ENCODE data around the gene CSMD2.

CSMD2 gene

GRCh38 chr1:33507661-33508060 lies 657.4 kb downstream of the CSMD2 start:
- WGBS (ENCODE audit: insufficient coverage, insufficient read length): no CpG with 5 or more reads among the region's 3 CpGs
- DNase-seq (ENCODE audit: low read depth, low spot score): no peak
- Histone ChIP-seq H3K4me1 (ENCODE audit: control insufficient read depth, insufficient read depth, low read length) (no peaks in the 10 kb centered on the region), H3K27ac (ENCODE audit: low read length) (no peak overlapping the region), H3K27me3 (ENCODE audit: control insufficient read depth, insufficient read depth, low read length) (no peaks in the 10 kb centered on the region), H3K4me3 (ENCODE audit: low read length) (no peak overlapping the region), H3K9me3 (ENCODE audit: control insufficient read depth, insufficient read depth, low read length) (no peaks in the 10 kb centered on the region; the same call in 1 of the 2 replicates), H3K36me3 (ENCODE audit: control insufficient read depth, insufficient read depth, low read length) (no peaks in the 10 kb centered on the region)

- no peaks in the 10 kb centered on the region for H3K4me1 ChIP-seq (ENCODE audit: control insufficient read depth, insufficient read depth, low read length)
- H3K4me3 ChIP-seq (ENCODE audit: low read length): no peak overlapping the region
- no peaks in the 10 kb centered on the region for H3K27me3 ChIP-seq (ENCODE audit: control insufficient read depth, insufficient read depth, low read length)
- no peaks in the 10 kb centered on the region for H3K36me3 ChIP-seq (ENCODE audit: control insufficient read depth, insufficient read depth, low read length)
- H3K9me3 ChIP-seq (ENCODE audit: control insufficient read depth, insufficient read depth, low read length): no peaks in the 10 kb centered on the region; the same call in 1 of the 2 replicates
- no CpG with 5 or more reads among the region's 1 CpG for WGBS (ENCODE audit: insufficient coverage, insufficient read length)
- no peak overlapping the region for H3K27ac ChIP-seq (ENCODE audit: low read length)
- DNase-seq (ENCODE audit: low read depth, low spot score): no peak
Measured at GRCh38 chr1:33503506-33503905, 661.5 kb downstream of the CSMD2 start.

GRCh38 chr1:33502726-33503125 lies 662.3 kb downstream of the CSMD2 start:
- Histone ChIP-seq H3K4me3 (ENCODE audit: low read length) (no peak overlapping the region), H3K9me3 (ENCODE audit: control insufficient read depth, insufficient read depth, low read length) (no peaks in the 10 kb centered on the region; the same call in 1 of the 2 replicates), H3K4me1 (ENCODE audit: control insufficient read depth, insufficient read depth, low read length) (no peaks in the 10 kb centered on the region), H3K36me3 (ENCODE audit: control insufficient read depth, insufficient read depth, low read length) (no peaks in the 10 kb centered on the region), H3K27me3 (ENCODE audit: control insufficient read depth, insufficient read depth, low read length) (no peaks in the 10 kb centered on the region), H3K27ac (ENCODE audit: low read length) (no peak overlapping the region)
- no CpG with 5 or more reads among the region's 5 CpGs for WGBS (ENCODE audit: insufficient coverage, insufficient read length)
- DNase-seq (ENCODE audit: low read depth, low spot score): no peak

GRCh38 chr1:33501774-33502173 lies 663.3 kb downstream of the CSMD2 start:
- Histone ChIP-seq H3K36me3 (ENCODE audit: control insufficient read depth, insufficient read depth, low read length) (no peaks in the 10 kb centered on the region), H3K27ac (ENCODE audit: low read length) (no peak overlapping the region), H3K4me1 (ENCODE audit: control insufficient read depth, insufficient read depth, low read length) (no peaks in the 10 kb centered on the region), H3K27me3 (ENCODE audit: control insufficient read depth, insufficient read depth, low read length) (no peaks in the 10 kb centered on the region), H3K4me3 (ENCODE audit: low read length) (no peak overlapping the region), H3K9me3 (ENCODE audit: control insufficient read depth, insufficient read depth, low read length) (no peaks in the 10 kb centered on the region; the same call in 1 of the 2 replicates)
- no CpG with 5 or more reads among the region's 8 CpGs for WGBS (ENCODE audit: insufficient coverage, insufficient read length)
- no peak for DNase-seq (ENCODE audit: low read depth, low spot score)

GRCh38 chr1:33501309-33501708 lies 663.7 kb downstream of the CSMD2 start:
- Histone ChIP-seq H3K27ac (ENCODE audit: low read length) (no peak overlapping the region), H3K4me1 (ENCODE audit: control insufficient read depth, insufficient read depth, low read length) (no peaks in the 10 kb centered on the region), H3K9me3 (ENCODE audit: control insufficient read depth, insufficient read depth, low read length) (no peaks in the 10 kb centered on the region; the same call in 1 of the 2 replicates), H3K27me3 (ENCODE audit: control insufficient read depth, insufficient read depth, low read length) (no peaks in the 10 kb centered on the region), H3K36me3 (ENCODE audit: control insufficient read depth, insufficient read depth, low read length) (no peaks in the 10 kb centered on the region), H3K4me3 (ENCODE audit: low read length) (no peak overlapping the region)
- DNase-seq (ENCODE audit: low read depth, low spot score): no peak
- no CpG with 5 or more reads among the region's 2 CpGs for WGBS (ENCODE audit: insufficient coverage, insufficient read length)

- WGBS (ENCODE audit: insufficient coverage, insufficient read length): no CpG with 5 or more reads among the region's 4 CpGs
- Histone ChIP-seq H3K36me3 (ENCODE audit: control insufficient read depth, insufficient read depth, low read length) (no peaks in the 10 kb centered on the region), H3K27me3 (ENCODE audit: control insufficient read depth, insufficient read depth, low read length) (no peaks in the 10 kb centered on the region), H3K27ac (ENCODE audit: low read length) (no peak overlapping the region), H3K4me1 (ENCODE audit: control insufficient read depth, insufficient read depth, low read length) (no peaks in the 10 kb centered on the region), H3K4me3 (ENCODE audit: low read length) (no peak overlapping the region), H3K9me3 (ENCODE audit: control insufficient read depth, insufficient read depth, low read length) (peaks cover 3% of the 10 kb centered on the region)
- DNase-seq (ENCODE audit: low read depth, low spot score): no peak
Measured at GRCh38 chr1:33500547-33500946, 664.5 kb downstream of the CSMD2 start.

GRCh38 chr1:33497410-33497809 lies 667.6 kb downstream of the CSMD2 start:
- Histone ChIP-seq H3K36me3 (ENCODE audit: control insufficient read depth, insufficient read depth, low read length) (peaks cover 11% of the 10 kb centered on the region), H3K27ac (ENCODE audit: low read length) (no peak overlapping the region), H3K9me3 (ENCODE audit: control insufficient read depth, insufficient read depth, low read length) (peaks cover 12% of the 10 kb centered on the region), H3K27me3 (ENCODE audit: control insufficient read depth, insufficient read depth, low read length) (no peaks in the 10 kb centered on the region), H3K4me1 (ENCODE audit: control insufficient read depth, insufficient read depth, low read length) (no peaks in the 10 kb centered on the region), H3K4me3 (ENCODE audit: low read length) (no peak overlapping the region)
- no peak for DNase-seq (ENCODE audit: low read depth, low spot score)
- whole genome bisulfite sequencing (ENCODE audit: insufficient coverage, insufficient read length): no CpG with 5 or more reads among the region's 1 CpG

GRCh38 chr1:33494929-33495328 lies 670.1 kb downstream of the CSMD2 start:
- DNase-seq (ENCODE audit: low read depth, low spot score): no peak
- WGBS (ENCODE audit: insufficient coverage, insufficient read length): no CpG with 5 or more reads among the region's 9 CpGs
- H3K27ac ChIP-seq (ENCODE audit: low read length): no peak overlapping the region
- peaks cover 11% of the 10 kb centered on the region for H3K36me3 ChIP-seq (ENCODE audit: control insufficient read depth, insufficient read depth, low read length)
- H3K4me1 ChIP-seq (ENCODE audit: control insufficient read depth, insufficient read depth, low read length): no peaks in the 10 kb centered on the region
- no peaks in the 10 kb centered on the region for H3K27me3 ChIP-seq (ENCODE audit: control insufficient read depth, insufficient read depth, low read length)
- H3K4me3 ChIP-seq (ENCODE audit: low read length): no peak overlapping the region
- peaks cover 12% of the 10 kb centered on the region for H3K9me3 ChIP-seq (ENCODE audit: control insufficient read depth, insufficient read depth, low read length)

- H3K4me1 ChIP-seq (ENCODE audit: control insufficient read depth, insufficient read depth, low read length): no peaks in the 10 kb centered on the region
- peaks cover 5% of the 10 kb centered on the region; the same call in 1 of the 2 replicates for H3K36me3 ChIP-seq (ENCODE audit: control insufficient read depth, insufficient read depth, low read length)
- no peak overlapping the region for H3K27ac ChIP-seq (ENCODE audit: low read length)
- H3K4me3 ChIP-seq (ENCODE audit: low read length): no peak overlapping the region
- no peak for DNase-seq (ENCODE audit: low read depth, low spot score)
- no CpG with 5 or more reads among the region's 2 CpGs for WGBS (ENCODE audit: insufficient coverage, insufficient read length)
- no peaks in the 10 kb centered on the region for H3K27me3 ChIP-seq (ENCODE audit: control insufficient read depth, insufficient read depth, low read length)
- H3K9me3 ChIP-seq (ENCODE audit: control insufficient read depth, insufficient read depth, low read length): no peaks in the 10 kb centered on the region; the same call in 1 of the 2 replicates
Measured at GRCh38 chr1:33488624-33489023, 676.4 kb downstream of the CSMD2 start.

- H3K4me1 ChIP-seq (ENCODE audit: control insufficient read depth, insufficient read depth, low read length): no peaks in the 10 kb centered on the region
- no peak for DNase-seq (ENCODE audit: low read depth, low spot score)
- no CpG with 5 or more reads among the region's 2 CpGs for WGBS (ENCODE audit: insufficient coverage, insufficient read length)
- no peak overlapping the region for H3K27ac ChIP-seq (ENCODE audit: low read length)
- no peaks in the 10 kb centered on the region for H3K27me3 ChIP-seq (ENCODE audit: control insufficient read depth, insufficient read depth, low read length)
- no peaks in the 10 kb centered on the region for H3K36me3 ChIP-seq (ENCODE audit: control insufficient read depth, insufficient read depth, low read length)
- no peaks in the 10 kb centered on the region for H3K9me3 ChIP-seq (ENCODE audit: control insufficient read depth, insufficient read depth, low read length)
- no peak overlapping the region for H3K4me3 ChIP-seq (ENCODE audit: low read length)
Measured at GRCh38 chr1:33482412-33482811, 682.6 kb downstream of the CSMD2 start.

- no CpG with 5 or more reads among the region's 4 CpGs for WGBS (ENCODE audit: insufficient coverage, insufficient read length)
- H3K4me1 ChIP-seq (ENCODE audit: control insufficient read depth, insufficient read depth, low read length): no peaks in the 10 kb centered on the region
- H3K36me3 ChIP-seq (ENCODE audit: control insufficient read depth, insufficient read depth, low read length): no peaks in the 10 kb centered on the region
- no peak overlapping the region for H3K27ac ChIP-seq (ENCODE audit: low read length)
- H3K9me3 ChIP-seq (ENCODE audit: control insufficient read depth, insufficient read depth, low read length): no peaks in the 10 kb centered on the region
- no peak for DNase-seq (ENCODE audit: low read depth, low spot score)
- no peaks in the 10 kb centered on the region for H3K27me3 ChIP-seq (ENCODE audit: control insufficient read depth, insufficient read depth, low read length)
- no peak overlapping the region for H3K4me3 ChIP-seq (ENCODE audit: low read length)
Measured at GRCh38 chr1:33477451-33477850, 687.6 kb downstream of the CSMD2 start.

Measured in iPS DF 6.9 (cell line).